Type B pancreatic cell (in vitro differentiated cells): ENCODE results near the gene SAMD4B. TPM values are rescaled to one million over a fixed set of nuclear protein-coding genes. Genes with fewer than 3 reads are reported as not detected.

Source experiments
- DNase-seq: peaks from one replicate; pipeline ENCODE4 v3.0.0; 2021; ENCODE audit warnings: mixed read lengths; ENCODE audit not compliant: unreplicated experiment; ENCODE audit errors: extremely low spot score
- H3K27ac Mint-ChIP-seq: 2 replicates; pipeline ENCODE4 v1.8.0; 2021; ENCODE audit warnings: mild to moderate bottlenecking, mixed read lengths
- H3K27me3 Mint-ChIP-seq: 2 replicates; pipeline ENCODE4 v1.8.0; 2021; ENCODE audit warnings: mixed read lengths
- H3K36me3 Mint-ChIP-seq: 2 replicates; pipeline ENCODE4 v1.8.0; 2021; ENCODE audit warnings: mixed read lengths
- H3K4me1 Mint-ChIP-seq: one replicate; pipeline ENCODE4 v1.8.0; 2021; ENCODE audit warnings: mixed read lengths; ENCODE audit not compliant: unreplicated experiment
- H3K4me3 Mint-ChIP-seq: 2 replicates; pipeline ENCODE4 v1.8.0; 2021; ENCODE audit warnings: mild to moderate bottlenecking, mixed read lengths
- H3K9me3 Mint-ChIP-seq: 2 replicates; pipeline ENCODE4 v1.8.0; 2021; ENCODE audit warnings: mixed read lengths
- total RNA-seq: library from RNA; stranded (reverse); gene quantifications from 2 replicates; pipeline ENCODE4 v1.2.1, GENCODE V29; 2021; ENCODE audit warnings: low replicate concordance
- TF ChIP-seq, protein P1 (sequence below): fragments of 200-600 bp; sonication (generic); conservative IDR thresholded peaks from 2 replicates; pipeline ENCODE4 v1.5.0; 2021; ENCODE audit warnings: antibody characterized with exemption, mild to moderate bottlenecking

SAMD4B gene
- total RNA-seq, 1 donor from 2014 or later = 123 TPM

DNA sequence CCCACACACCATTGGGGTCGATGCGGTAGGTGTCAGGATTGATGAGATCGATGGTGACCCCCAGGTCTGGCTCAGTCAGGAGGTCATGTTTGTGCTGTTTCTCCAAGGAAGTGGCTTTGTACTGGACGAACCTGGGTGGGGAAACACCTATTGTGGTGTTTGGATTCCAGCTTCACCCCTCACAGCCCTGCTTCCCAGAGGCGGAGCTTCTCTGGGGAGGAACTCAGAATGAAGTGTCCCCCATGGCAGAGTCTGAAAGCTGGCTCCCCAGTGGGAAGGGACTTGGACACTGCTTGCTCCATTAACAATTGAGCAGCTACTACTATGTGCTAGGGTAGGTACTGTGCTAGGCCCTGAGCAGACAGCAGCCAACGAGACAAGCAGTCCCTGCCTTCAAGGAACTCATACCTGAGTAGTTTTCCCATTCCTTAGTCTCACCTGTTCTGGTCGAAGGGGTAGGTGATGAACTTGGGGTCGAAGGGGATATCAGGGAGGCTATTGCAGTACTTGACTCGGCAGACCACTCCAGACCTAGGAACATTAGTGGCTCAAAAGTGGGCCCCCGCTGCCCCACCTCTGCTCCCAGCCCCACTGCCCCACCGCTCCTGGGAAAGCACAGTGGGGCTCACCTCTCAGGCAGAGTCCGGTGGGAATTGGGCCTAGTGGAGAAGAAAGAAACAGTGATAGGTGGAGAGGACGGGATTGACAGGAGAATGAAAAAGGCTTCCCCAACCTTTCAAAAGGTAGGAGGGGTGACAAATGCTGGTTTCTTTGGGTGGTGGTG lies 47.6 kb downstream of the SAMD4B start:
- no peak for DNase-seq
- H3K27me3 Mint-ChIP-seq = no peaks in the 10 kb centered on the region
- peak overlapping the region; percentile 97 for H3K27ac Mint-ChIP-seq
- no peaks in the 10 kb centered on the region for H3K9me3 Mint-ChIP-seq
- H3K4me3 Mint-ChIP-seq = peak overlapping the region; percentile 97
- peaks cover 12% of the 10 kb centered on the region for H3K36me3 Mint-ChIP-seq
- H3K4me1 Mint-ChIP-seq = peaks cover 18% of the 10 kb centered on the region
- TF ChIP-seq, protein P1, sequence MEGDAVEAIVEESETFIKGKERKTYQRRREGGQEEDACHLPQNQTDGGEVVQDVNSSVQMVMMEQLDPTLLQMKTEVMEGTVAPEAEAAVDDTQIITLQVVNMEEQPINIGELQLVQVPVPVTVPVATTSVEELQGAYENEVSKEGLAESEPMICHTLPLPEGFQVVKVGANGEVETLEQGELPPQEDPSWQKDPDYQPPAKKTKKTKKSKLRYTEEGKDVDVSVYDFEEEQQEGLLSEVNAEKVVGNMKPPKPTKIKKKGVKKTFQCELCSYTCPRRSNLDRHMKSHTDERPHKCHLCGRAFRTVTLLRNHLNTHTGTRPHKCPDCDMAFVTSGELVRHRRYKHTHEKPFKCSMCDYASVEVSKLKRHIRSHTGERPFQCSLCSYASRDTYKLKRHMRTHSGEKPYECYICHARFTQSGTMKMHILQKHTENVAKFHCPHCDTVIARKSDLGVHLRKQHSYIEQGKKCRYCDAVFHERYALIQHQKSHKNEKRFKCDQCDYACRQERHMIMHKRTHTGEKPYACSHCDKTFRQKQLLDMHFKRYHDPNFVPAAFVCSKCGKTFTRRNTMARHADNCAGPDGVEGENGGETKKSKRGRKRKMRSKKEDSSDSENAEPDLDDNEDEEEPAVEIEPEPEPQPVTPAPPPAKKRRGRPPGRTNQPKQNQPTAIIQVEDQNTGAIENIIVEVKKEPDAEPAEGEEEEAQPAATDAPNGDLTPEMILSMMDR = no peak

DNA sequence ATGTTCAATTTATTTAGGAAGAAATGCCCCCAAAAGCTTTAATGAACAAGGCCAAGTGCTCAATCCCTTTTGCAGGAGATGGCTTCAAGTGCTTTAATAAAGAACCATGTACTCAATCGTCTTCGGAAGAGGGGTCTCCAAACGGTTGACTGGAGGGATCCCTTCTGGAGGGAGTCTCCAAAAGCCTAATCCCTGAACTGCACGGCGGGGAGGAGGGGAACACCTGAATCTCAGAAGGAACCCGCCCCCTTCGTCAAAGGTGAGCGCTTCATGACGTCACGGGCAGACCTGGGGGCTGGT lies 48.2 kb downstream of the SAMD4B start:
- Mint-ChIP-seq H3K4me3 (peak overlapping the region; percentile 97), H3K27ac (peak overlapping the region; percentile 97), H3K36me3 (peaks cover 15% of the 10 kb centered on the region), H3K27me3 (no peaks in the 10 kb centered on the region), H3K4me1 (peaks cover 18% of the 10 kb centered on the region), H3K9me3 (no peaks in the 10 kb centered on the region)
- no peak for DNase-seq
- TF ChIP-seq, protein P1 = no peak

DNA sequence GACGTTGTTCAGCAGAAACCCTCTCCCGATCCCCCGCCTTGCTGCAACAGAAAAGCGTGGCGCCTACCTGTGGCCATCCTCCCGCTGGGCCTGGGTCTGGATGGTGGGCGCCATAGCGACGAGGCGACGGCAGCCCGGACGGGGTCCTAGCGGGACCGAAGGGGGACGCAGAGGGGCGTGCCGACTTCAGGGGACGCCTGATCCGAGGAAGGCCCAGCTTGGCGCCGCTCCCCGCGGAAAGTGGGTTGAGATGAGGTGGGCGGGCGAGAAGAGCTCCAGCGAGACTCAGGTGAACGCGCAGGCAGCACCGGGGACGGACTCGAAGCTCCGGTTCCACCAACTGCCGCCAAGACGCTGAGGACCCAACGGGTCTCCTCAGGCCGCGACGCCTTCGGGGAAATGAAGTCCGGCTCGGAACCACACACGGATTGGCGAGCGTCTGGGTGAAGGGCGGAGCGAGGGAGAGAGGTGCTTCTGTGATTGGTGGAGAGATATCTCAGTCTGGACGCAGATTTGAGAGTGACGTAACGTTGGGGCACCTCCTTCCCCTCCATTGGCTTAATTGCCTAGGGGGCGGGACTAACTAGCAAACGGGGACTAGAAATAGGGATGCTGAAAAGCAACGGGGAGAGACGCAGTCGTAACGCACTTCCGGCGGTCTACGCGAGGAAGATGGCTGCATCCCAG lies 48.7 kb downstream of the SAMD4B start, which contains the start of the genes MED29 and PAF1:
TSS of gene MED29 (plus strand) at position 628 of the 687 bp plus-strand sequence. CDS start at position 673, 45 bp downstream.
TSS of gene PAF1 (minus strand) at position 356 of the 687 bp plus-strand sequence. CDS start at position 114, 242 bp downstream.
- H3K4me1 Mint-ChIP-seq = peaks cover 18% of the 10 kb centered on the region
- peak within 1 kb of the TSS; percentile 97 for H3K27ac Mint-ChIP-seq
- DNase-seq = peak; percentile 94
- H3K36me3 Mint-ChIP-seq = peaks cover 15% of the 10 kb centered on the region
- H3K4me3 Mint-ChIP-seq = peak within 1 kb of the TSS; percentile 97
- no peaks in the 10 kb centered on the region for H3K9me3 Mint-ChIP-seq
- TF ChIP-seq, protein P1 = no peak
- no peaks in the 10 kb centered on the region for H3K27me3 Mint-ChIP-seq

DNA sequence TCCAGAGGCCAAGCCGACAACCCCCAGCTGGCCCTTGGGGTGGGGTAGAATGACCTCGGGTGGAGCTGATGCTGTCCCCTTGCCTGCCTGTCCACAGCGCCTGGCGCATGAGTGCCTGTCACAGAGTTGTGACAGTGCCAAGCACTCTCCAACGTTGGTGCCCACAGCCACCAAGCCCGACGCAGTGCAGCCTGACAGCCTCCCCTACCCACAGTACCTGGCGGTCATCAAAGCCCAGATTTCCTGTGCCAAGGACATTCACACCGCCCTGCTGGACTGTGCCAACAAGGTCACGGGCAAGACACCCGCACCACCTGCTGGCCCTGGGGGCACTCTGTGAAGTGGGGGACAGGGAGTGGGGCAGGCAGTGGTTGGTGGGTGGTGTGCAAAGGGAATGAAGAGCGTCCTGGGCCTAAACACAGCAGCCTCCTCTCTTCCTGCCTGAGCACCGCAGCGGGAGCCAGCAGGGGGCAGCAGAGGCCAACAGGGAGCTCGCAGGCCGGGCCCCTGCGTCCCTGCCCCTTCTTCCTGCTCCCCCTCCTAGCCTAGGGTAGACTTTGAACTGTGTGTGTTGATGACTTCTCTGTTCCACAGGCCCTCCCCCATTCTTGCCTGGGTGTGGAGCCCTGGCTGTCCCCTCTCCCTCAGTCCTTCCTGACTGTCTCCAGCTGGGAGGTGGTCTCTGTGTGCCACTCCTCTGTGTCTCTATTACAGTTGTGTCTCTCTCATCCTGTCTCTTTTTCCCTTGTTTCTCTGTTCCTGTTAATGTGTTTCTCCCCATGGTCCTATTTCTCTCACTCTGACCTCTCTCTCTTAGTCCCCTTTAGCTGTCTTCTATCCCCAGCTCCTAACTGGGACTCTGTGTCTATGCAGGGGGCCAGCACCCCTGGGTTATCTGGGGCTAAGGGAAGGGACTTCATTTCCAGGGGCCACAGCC lies 55.4 kb downstream of the SAMD4B start:
- Mint-ChIP-seq H3K4me1 (peaks cover 33% of the 10 kb centered on the region), H3K9me3 (no peaks in the 10 kb centered on the region), H3K36me3 (peaks cover 3% of the 10 kb centered on the region), H3K27ac (peak overlapping the region; percentile 90), H3K27me3 (no peaks in the 10 kb centered on the region), H3K4me3 (peak overlapping the region; percentile 20)
- DNase-seq = peak; percentile 90
- TF ChIP-seq, protein P1 = peak; percentile 96

DNA sequence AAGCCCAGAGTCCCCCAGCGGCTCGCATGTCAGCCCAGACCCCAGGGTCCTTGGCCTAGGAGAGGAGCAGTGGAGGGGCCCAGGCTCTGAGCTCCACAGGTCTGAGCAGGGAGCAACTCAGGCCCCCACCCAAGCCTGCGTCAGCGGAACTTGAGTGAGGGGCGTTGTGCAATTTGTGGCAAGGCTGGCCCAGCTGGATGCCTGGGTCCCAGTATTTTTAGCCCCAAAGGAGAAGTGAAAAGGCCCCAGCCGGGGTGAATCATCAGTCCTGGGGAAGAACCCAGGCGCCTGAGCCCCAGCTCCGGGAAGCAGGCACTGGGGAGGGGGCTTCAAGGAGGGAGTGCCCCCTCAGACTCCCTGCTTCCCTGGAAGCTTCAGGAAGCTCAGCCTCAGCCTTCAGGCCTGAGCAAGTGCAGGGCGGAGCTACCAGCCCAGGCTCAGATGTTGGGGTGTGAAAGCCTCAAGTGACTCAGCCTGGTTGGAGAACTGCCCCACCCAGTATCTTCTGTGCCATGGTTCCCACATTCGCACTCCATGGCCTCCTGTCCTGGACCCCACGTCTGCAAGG lies 56.2 kb downstream of the SAMD4B start:
- Mint-ChIP-seq H3K4me3 (no peak overlapping the region), H3K9me3 (no peaks in the 10 kb centered on the region), H3K4me1 (peaks cover 33% of the 10 kb centered on the region), H3K27me3 (no peaks in the 10 kb centered on the region), H3K27ac (peak overlapping the region; percentile 90), H3K36me3 (peaks cover 3% of the 10 kb centered on the region)
- TF ChIP-seq, protein P1 = no peak
- no peak for DNase-seq
